Measurements from ENCODE around the gene AGK.

AGK gene

DNA sequence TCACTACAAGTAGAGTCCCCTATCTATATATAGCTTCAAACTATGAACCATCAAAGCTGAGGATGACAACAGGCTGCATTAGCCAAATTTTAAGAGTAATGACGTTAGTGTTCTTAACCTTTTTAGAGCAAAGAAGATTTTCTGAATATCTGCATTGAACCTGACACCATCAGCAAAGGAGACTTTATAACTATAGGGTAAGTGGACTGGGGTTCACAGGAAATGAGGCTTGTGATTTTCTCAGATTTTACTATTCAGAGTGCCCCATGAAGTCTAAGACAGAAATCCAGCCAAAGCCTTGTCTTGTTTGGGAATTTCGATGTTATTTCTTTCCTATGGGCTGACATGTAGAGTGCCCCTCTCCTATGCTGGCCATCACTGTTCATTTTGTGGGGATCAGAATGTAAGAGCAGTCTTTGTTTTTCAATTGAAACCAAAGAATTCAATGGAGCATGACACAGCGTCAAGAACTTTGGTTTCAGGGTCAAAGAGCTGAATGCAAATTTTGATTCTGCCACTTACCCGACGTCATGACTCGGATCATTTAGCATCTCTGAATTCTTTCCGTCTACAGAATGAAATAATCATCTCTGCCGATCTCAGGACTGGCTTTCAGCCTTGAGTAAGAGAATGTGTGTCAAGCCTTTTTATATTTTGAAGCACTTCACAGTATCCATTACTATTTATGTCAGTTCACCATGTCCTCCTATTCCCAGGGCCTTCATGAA lies 98.1 kb downstream of the AGK start:
- DNase-seq, result no peak

DNA sequence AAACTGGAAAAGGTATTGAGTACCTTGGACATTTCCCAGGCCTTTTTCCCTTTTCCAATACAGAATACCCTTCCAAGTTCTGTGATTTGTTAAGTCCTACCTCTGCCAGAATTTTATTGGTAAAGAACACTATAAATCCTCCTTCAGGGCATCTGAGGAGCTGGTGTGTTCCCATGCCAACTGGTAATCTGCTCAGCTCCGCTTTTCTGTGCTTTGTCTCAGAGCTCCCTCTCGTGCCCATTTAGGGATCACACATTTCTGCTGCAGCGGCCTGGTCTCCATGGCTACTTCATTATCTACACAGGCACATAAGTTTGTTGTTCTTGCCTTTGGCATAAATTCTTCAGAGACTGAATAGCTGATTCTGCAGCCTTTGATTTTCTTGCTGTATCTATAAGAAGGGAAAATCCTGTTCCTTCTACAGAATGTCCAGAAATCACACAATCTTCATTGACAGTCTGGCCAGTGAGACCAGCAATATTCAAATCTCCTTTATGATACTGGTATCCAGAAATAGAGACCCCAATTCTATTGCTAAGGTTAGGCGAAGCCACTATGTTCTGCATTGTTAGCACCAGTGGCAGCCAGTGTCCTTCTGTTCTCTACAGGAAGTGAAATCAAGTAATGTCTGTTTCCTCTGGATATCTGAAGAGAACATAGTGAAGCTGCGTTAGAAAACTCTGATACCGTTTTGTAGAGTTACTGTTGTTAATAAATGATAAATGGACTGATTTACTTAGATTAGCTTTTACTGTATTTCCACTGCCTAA lies 98.8 kb downstream of the AGK start:
- DNase-seq, result peak; percentile 14

DNA sequence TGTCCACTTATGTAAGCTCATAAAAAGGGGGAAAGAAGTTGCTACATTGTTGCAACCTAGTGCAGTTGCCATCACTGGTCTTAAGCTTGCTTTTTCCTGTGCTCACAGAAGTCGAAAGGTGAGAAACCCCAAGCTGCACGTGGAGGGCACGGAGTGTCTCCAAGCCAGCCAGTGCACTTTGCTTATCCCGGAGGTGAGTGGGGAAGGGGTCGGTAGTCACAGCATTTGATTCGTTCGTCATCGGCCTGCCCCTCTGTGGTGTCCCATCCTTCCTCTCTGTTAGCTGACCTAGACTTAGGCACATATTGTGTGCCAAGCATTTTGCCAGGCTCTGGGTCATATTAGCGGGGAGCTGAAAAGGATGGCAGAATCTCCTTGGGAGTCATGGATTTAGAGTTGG lies 100.2 kb downstream of the AGK start:
- no peak for DNase-seq

DNA sequence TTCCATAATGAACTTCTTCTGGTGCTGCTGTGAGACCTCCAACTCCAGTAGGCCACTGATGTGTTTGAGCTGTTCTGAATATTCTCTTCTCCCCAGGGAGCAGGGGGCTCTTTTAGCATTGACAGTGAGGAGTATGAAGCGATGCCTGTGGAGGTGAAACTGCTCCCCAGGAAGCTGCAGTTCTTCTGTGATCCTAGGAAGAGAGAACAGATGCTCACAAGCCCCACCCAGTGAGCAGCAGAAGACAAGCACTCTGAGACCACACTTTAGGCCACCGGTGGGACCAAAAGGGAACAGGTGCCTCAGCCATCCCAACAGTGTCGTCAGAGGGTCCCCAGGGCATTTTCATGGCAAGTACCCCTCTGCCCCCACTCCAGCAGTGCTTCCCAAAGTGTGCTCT lies 101.5 kb downstream of the AGK start:
- DNase-seq, result no peak

DNA sequence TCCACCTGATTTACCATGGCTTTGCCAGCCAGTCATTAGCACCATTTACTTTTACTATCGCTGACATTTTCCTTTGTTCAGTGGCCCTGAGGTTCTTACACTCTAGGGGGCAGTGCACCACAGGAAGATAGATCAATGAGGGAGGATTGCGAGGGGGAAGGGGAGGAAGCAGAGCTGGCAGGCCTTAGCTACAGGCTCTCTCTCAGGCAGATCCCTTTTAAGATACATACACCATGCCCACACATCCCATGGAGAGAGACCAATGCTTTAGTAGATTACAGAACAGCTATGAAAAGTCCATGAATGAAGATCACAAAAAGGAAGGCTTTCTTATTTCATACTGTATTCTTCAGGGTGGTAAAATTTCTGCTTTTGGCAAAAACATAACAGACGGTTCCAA lies 103.3 kb downstream of the AGK start:
- no peak for DNase-seq

DNA sequence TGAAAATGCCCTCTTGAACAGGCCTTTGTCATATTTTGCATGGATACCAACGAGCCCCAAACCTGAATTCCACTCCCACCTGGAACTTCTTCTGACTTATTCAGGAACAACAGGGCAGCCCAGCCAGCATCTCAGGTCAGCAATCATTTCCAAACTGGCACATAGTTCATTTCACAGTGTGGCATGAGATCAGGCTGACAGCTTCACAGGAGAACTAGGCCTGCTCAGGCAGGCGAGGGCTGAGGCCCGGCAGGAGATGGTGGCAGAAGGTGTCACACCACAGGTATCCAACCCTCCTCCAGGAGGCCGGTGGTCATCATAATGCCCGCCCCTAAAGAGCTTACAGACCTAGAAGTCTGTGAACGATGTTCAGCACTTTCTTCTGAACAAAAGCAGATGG lies 108.3 kb downstream of the AGK start:
- DNase-seq, result no peak

DNA sequence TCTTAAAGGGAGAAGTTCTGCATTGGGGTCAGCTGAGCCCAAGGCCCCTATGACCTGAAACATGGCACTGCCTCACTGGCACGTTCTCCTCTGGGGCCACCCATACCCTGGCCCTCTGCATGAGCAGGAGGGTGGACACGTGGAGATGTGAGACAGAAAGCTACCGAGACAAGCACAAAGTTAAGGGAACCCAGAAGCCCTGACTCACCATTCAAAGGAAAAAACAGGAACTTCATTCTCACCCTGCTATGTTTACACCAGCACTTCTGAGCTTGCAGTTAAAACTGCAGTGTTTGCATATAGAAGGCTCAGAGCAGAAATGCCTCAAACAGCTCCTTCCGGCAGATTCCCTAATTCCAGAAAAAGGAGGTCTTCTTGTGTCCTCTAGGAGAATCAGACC lies 109.0 kb downstream of the AGK start:
- no peak for DNase-seq

DNA sequence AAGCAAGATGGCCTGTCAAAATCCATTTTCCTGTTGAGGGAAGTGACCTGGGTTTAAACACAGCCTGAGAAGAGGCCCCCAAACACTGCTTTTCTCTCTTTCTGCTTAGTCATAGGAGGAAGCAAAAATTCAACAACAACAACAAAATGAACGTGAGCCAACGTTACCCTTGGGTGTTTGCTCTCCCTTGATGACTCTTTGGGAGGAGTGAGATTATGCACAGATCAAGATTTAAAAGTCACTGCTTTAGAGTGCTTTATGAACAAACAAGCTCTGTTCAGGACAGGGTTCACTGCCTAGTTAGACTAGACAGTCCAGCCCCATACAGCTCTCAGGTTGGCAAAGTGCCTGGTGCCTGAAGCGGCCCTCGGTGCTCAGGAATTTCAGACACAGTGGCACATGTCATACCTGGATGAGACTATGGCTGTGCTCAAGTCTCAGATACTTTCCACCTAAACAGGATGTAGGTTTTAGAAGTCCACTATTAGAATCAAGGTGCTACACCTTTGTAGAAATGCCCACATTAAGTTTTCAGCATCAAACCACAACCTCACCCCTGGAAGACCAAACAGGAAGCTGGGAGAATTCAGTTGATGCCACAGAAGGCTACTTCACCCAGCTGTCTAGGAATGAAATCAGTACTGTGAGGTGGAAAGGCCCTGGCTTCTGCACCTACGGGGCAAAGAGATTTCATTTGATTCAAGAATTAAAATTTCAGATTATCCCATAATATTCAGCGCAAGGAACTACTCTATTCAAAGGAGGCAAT lies 112.1 kb downstream of the AGK start:
- no peak for DNase-seq

DNA sequence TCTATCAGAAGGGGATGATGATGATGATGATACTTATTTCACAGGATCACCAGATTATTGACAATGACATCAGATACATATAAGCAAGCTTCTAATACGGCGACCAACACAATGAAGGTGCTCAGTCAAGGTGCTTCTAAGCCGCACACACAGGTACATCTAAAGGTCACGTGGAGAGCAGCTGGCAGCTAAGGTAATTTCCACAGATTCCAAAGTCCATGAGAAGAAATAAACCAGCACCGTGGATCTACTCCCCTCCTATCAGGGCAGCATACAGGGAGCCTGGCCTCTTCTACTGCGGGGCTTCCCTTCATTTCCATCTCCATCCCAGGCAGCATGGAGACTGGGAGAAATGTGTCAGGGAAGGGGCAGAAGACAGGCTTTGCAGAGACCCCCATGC lies 113.2 kb downstream of the AGK start:
- no peak for DNase-seq

DNA sequence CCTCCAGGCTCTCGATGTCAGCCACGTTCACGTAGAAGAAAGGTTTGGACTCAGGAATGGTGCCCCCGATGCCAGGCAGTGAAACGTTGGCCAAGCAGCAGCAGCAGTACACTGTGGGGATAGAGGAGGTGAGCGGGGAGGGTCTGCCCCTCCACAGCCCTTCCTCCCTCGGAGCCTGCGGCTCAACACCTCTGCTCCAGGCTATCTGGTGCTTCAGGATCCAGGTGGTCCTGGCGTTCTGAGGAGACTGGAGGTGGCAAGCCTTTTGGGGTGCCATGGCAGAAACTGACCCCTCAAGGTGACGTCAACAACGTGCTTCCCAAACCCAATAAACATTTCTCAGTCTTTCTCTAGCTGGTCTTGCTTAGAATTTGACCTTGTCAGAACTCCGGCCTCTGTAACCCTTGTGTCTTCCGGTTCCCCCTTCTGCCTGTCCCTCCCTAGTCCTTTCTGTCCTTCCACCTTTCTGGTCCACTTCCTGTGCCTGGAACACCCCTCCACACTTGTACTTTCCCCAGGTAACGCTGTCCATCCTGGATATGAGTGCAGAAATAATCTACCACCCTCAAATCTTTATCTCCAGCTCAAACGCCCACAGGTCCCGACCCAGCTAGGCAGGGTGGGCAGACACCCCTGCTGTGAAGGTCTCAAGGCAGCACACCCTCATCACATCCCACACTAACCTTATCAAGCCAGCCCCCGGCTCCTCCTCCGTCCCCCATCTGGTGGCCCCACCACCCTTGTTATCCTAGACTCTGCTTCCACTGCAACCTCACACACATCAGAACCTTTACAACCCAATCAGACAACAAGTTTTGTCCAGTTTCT lies 114.2 kb downstream of the AGK start:
- DNase-seq, result no peak

DNA sequence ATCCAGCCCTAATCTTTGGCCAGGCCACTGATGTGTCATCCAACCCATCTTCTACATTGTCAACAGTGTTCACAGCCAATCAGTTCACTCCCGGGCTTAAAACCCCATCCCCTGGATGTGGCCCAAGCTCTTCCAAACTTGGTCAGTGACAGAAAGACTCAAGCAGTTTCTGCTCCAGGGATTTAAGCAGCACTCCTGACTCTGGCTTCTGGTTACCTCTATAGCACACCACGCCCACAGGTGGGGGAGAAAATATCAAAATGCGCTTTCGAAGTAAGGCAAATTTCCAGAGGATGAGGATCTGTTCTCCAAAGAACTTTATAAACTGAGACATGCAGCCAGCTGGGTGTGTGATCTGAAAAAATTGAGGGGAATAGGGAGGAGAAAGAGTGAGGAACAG lies 114.9 kb downstream of the AGK start:
- DNase-seq, result no peak

DNA sequence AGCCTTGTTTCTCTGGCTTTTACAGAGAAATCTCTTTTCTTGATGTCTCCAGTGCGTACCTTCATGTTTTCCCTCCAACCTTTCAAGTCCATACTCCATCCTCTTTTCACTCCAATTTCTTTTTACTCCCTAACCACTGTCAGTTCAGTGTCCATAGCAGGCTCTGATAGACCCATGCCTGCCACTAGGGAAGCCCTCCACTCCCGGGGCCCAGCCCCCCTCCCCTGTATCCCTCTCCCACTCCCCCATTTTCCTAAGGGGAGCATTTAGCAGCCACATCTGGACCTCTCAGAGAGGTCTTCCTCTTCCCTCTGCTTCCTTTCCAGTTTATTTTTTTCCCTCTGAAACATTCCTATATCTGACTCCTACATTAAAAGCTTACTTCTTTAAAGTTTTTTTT lies 117.6 kb downstream of the AGK start:
- no peak for DNase-seq

DNA sequence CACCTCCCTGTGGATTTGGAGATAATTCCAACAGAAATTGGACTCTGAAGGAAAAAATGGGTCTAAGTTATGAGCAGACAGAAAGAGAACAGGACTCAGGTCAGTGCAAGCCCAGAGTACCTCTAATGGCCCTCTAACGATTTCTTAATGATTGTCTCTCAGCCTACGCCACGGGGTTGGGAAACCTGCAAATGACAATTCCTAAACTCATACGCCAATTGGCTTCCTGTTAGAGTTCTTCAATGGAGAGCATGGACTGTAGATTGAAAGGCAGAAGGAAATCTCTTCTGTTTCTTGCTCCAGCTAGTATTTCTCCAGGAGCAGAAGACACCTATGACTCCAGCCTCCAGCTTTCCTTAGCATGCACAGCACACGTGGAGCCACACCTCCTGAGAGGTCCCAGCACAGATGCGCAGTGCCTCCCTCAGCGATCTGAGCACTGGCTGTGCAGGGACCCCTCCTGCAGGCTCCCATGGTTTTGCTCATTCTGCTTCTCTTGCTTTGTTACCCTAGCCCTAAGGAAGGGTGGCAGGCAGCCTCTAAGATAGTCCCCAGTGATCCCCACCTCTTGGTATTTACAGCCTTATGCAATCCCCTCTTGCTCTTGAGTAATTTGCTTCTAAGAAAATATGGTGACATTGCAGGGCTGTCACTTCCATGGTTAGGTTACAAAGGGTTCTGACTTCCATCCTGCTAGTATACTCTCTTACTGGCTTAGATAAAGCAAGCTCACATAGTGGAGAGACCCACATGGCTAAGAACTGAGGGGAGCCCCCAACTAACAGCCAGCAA lies 120.7 kb downstream of the AGK start:
- no peak for DNase-seq

DNA sequence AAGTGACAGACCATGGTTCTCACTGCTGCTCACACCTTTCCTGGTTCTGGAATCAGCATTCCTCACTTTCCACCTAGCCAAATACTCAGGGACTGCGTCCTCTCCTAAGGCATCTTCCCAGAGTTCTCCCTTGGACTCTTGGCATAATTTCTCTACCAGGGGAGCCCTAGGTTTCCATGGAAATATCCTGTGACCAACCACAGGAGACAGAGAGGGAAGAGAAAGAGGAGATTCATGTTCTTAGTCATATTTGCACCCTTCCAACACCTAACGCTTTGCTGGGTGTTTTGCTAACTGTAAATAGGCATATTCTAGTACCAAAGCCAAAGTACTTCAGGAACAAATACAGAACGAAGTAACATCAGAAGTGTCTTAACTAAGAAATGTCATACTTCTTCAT lies 122.1 kb downstream of the AGK start:
- DNase-seq, result no peak

DNA sequence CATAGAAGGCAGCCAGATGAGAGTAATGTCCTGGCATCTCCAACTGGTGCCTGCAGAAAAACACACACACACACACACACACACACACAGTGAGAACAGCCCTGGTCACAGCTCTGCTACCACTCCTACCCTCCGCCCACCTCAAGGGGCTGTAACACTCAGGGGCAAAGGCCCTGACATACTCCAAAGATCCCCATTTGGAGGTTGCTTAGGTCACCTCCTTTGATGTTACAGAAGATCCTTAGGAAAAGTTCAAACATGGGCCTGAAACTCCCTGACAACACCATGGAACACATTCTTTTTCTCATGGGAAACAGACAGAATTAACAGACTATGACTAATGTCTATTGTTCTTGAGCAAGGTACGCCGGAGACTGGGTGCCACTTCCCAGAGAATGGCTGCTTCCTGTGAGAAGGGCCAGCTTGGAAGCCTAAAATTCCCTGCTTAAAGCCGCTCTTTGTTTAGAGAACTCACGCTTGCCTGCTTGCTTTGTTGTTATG lies 123.0 kb downstream of the AGK start:
- no peak for DNase-seq

DNA sequence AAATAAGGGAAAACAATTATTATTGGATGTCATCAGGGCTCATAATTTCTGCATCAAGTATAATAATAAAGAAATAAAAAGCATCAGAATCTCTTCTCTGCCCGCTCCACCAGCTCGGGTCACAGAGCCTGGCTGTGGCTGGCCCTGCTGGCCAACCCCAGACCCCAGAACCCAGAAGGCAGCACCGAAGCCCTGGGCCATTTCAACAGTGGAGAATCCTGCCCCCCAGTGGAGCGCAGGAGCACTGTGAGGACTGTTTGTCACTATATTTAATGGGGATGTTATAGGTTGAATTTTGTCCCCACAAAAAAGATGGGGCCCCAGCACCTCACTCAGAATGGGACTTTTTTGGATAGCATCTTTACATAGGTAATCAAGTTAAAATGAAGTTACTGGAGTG lies 123.5 kb downstream of the AGK start:
- DNase-seq, result no peak

DNA sequence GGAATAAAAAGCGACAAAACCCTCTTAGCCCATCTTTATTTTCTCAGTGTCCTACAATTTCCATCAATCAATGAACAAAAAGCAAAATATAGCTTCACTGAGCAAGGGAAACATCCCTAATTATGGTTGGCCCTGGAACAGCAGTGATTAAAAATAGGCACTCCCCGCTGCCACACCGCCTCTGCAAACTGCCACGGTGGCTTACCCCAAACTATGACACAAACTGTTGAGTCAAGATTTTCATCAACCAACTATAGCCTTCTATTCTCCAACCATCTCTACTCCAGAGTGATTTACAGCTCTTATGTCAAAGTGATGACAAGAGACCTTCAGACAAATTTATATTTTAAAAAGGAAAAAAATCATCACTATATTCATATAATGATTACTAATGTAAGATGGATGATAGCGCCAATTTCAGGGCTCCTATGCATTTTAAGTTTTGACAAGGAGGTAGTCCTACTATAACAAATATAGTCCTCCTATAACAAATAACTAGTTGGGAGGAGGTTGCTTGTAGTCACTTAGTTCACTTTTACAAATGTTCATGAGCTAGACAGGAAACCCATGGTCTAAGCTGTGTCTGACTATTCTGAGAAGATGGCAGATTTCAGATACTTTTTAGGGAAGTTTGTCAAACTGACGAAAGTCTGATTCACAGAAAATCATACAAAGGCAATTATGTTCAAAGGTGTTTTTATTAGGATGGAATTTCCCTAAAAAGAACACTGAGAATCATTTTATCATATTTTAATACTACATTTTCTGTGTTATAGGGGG lies 124.4 kb downstream of the AGK start:
- DNase-seq, result no peak

DNA sequence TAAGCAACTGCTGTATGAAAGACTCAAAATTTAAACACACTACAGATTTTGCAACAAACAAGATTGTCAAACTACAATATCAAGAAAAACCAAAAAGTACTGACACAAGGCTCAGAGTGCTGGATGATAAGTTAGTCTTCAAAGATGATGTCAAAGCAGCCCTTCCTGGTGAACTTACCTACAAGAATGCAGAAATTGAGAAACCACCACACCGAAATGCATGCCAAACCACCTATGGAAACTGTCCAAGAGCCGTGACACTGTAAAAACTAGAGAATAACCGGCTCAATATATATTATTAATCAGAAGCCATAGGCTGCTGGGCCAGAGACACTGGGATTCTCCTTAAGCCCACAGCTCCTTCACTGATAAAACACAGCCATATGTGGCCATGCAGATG lies 125.4 kb downstream of the AGK start:
- no peak for DNase-seq

DNA sequence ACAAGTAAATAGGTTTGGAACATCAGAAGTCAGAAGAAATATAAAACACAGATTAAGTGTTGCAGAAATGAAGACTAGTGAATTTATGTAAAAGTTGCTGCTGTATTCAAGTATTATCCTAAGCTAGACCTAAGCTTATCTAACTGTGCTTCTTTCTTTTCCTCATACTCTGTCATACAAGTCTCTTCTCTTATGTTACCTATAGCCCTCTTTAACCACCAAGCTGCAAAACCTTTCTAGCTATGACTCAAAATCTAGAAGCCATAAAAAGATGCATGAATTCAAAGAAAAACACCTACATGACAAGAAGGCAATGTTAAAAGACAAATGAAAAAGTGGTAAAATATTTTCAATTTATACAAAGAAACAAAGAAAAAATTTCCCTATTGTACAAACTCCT lies 127.8 kb downstream of the AGK start:
- no peak for DNase-seq

DNA sequence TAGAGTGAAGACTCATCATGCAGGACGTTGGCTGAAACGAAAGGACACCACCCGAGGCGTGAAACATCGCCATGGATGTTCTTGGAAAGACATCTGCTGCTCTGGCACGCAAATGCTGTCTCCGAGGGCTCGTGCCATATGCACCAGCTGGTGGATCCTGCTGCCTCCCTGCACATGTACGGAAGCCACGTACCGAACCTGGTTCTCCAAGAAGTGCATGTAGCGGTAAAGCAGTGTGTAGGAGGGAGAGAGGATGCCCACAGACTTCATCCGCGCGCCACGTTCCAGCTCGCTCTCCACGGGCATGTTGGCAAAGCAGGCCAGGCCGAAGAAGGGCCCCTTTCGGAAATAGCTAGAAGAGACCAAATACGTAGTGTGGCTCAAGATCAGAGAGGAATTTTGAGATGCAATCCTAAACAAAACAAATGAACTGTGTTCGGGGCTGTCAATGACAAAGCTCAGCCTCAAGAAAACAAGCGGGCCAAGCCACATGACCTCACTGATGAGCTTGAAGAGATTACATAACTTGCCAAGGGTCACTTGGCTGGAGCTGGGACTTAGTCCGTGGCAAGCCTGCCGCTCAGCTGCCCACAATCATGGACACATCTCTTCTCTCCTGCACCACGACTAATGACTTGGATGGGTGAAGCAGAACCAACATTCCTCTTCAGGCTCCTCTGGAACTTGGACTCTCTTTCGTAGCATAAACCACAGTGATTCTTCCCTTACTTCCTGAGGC lies 134.2 kb downstream of the AGK start:
- DNase-seq, result no peak

All from NCI-H524 treated with DMSO at 0.1 percent for 48 hours (cell line).